Stimulated activated naive CD8-positive, alpha-beta T cell treated with anti-CD3 and anti-CD28 coated beads, Interleukin-15, amount 100 ng/mL, for 72 hours (primary cell): ENCODE data around the gene LRRTM3.

Source experiments
- ATAC-seq: fragments of 150-1000 bp; cut with Tn5 transposase; 2 replicates; pipeline ENCODE4 v1.10.0; 2021; ENCODE audit warnings: mild to moderate bottlenecking, moderate library complexity
- DNase-seq, 2 donors: peaks; one replicate each; pipeline ENCODE4 v3.0.0; 2021 to 2022
- H3K27ac Mint-ChIP-seq, 2 donors: one replicate each; pipeline ENCODE4 v1.8.0; 2022; ENCODE audit warnings: mild to moderate bottlenecking in 2 of 2, mixed read lengths in 2 of 2, moderate library complexity in 2 of 2
- H3K27me3 Mint-ChIP-seq: one replicate; pipeline ENCODE4 v1.8.0; 2022; ENCODE audit warnings: mixed read lengths
- H3K4me1 Mint-ChIP-seq: one replicate; pipeline ENCODE4 v1.8.0; 2022; ENCODE audit warnings: mild to moderate bottlenecking, mixed read lengths
- H3K4me3 Mint-ChIP-seq, 2 donors: one replicate each; pipeline ENCODE4 v1.8.0; 2022; ENCODE audit warnings: mild to moderate bottlenecking in 2 of 2, mixed read lengths in 2 of 2, moderate library complexity in 1 of 2
- H3K9me3 Mint-ChIP-seq, 2 donors: one replicate each; pipeline ENCODE4 v1.8.0; 2022; ENCODE audit warnings: mixed read lengths in 2 of 2

LRRTM3 gene

GRCh38 chr10:66925896-66926715 is at the start of gene LRRTM3:
Gene LRRTM3 (plus strand): TSS chr10:66926036.
- Mint-ChIP-seq H3K4me1 (no peaks in the 10 kb centered on the region), H3K9me3 (peaks cover 0 to 5% of the 10 kb centered on the region in 2 donors), H3K27ac (no peak within 1 kb of the TSS), H3K4me3 (no peak within 1 kb of the TSS), H3K27me3 (peaks cover 32% of the 10 kb centered on the region)
- peak; percentile 9 to 10 for DNase-seq
- ATAC-seq = peak; percentile 96

- ATAC-seq (no peak), DNase-seq (no peak)
- Mint-ChIP-seq H3K4me3 (no peak overlapping the region), H3K4me1 (no peaks in the 10 kb centered on the region), H3K27ac (no peak overlapping the region), H3K27me3 (no peaks in the 10 kb centered on the region), H3K9me3 (no peaks in the 10 kb centered on the region)
These were observed 48.5 kb upstream of the LRRTM3 start for GRCh38 chr10:66877361-66877760.

GRCh38 chr10:66880292-66880691 is 45.5 kb upstream of the LRRTM3 start:
- Mint-ChIP-seq H3K9me3 (no peaks in the 10 kb centered on the region), H3K4me3 (no peak overlapping the region), H3K4me1 (no peaks in the 10 kb centered on the region), H3K27me3 (no peaks in the 10 kb centered on the region), H3K27ac (no peak overlapping the region)
- ATAC-seq = no peak
- DNase-seq = no peak

- no peak overlapping the region for H3K27ac Mint-ChIP-seq
- H3K4me3 Mint-ChIP-seq = no peak overlapping the region
- H3K27me3 Mint-ChIP-seq = no peaks in the 10 kb centered on the region
- no peaks in the 10 kb centered on the region for H3K4me1 Mint-ChIP-seq
- H3K9me3 Mint-ChIP-seq = no peaks in the 10 kb centered on the region
- no peak for DNase-seq
- ATAC-seq = no peak
These were observed 45.0 kb upstream of the LRRTM3 start for GRCh38 chr10:66880826-66881225.

GRCh38 chr10:66881814-66882213 is 44.0 kb upstream of the LRRTM3 start:
- H3K27me3 Mint-ChIP-seq = no peaks in the 10 kb centered on the region
- H3K4me1 Mint-ChIP-seq = no peaks in the 10 kb centered on the region

GRCh38 chr10:66882271-66882670 is 43.6 kb upstream of the LRRTM3 start:
- H3K27me3 Mint-ChIP-seq = no peaks in the 10 kb centered on the region
- H3K27ac Mint-ChIP-seq = no peak overlapping the region
- no peak overlapping the region for H3K4me3 Mint-ChIP-seq
- ATAC-seq (no peak), DNase-seq (no peak)
- H3K9me3 Mint-ChIP-seq = no peaks in the 10 kb centered on the region
- H3K4me1 Mint-ChIP-seq = no peaks in the 10 kb centered on the region

More at GRCh38 chr10:66881814-66882213, 44.0 kb upstream of the LRRTM3 start:
- Mint-ChIP-seq H3K4me3 (no peak overlapping the region), H3K9me3 (no peaks in the 10 kb centered on the region), H3K27ac (no peak overlapping the region)
- no peak for DNase-seq
- no peak for ATAC-seq

- Mint-ChIP-seq H3K27me3 (no peaks in the 10 kb centered on the region), H3K4me1 (no peaks in the 10 kb centered on the region), H3K27ac (no peak overlapping the region), H3K4me3 (no peak overlapping the region), H3K9me3 (peaks cover 0 to 6% of the 10 kb centered on the region in 2 donors)
- DNase-seq (no peak), ATAC-seq (no peak)
These were observed 39.0 kb upstream of the LRRTM3 start for GRCh38 chr10:66886848-66887247.

GRCh38 chr10:66888237-66888636 is 37.6 kb upstream of the LRRTM3 start:
- Mint-ChIP-seq H3K27me3 (no peaks in the 10 kb centered on the region), H3K4me3 (no peak overlapping the region), H3K27ac (no peak overlapping the region), H3K9me3 (peaks cover 0 to 6% of the 10 kb centered on the region in 2 donors), H3K4me1 (no peaks in the 10 kb centered on the region)
- DNase-seq = no peak
- ATAC-seq = no peak

GRCh38 chr10:66892871-66893270 is 33.0 kb upstream of the LRRTM3 start:
- ATAC-seq = no peak
- Mint-ChIP-seq H3K27me3 (no peaks in the 10 kb centered on the region), H3K4me3 (no peak overlapping the region), H3K27ac (no peak overlapping the region), H3K4me1 (no peaks in the 10 kb centered on the region), H3K9me3 (peaks cover 2 to 8% of the 10 kb centered on the region in 2 donors)
- no peak for DNase-seq

- no peak for ATAC-seq
- no peaks in the 10 kb centered on the region for H3K27me3 Mint-ChIP-seq
These were observed 15.2 kb upstream of the LRRTM3 start for GRCh38 chr10:66910671-66911070.

GRCh38 chr10:66916030-66916429 is 9.8 kb upstream of the LRRTM3 start:
- H3K9me3 Mint-ChIP-seq = peaks cover 0 to 2% of the 10 kb centered on the region in 2 donors
- no peaks in the 10 kb centered on the region for H3K27me3 Mint-ChIP-seq
- ATAC-seq (no peak), DNase-seq (no peak)
- H3K4me1 Mint-ChIP-seq = no peaks in the 10 kb centered on the region
- no peak overlapping the region for H3K27ac Mint-ChIP-seq
- no peak overlapping the region for H3K4me3 Mint-ChIP-seq

More at GRCh38 chr10:66910671-66911070, 15.2 kb upstream of the LRRTM3 start:
- H3K9me3 Mint-ChIP-seq = no peaks in the 10 kb centered on the region
- H3K4me1 Mint-ChIP-seq = no peaks in the 10 kb centered on the region
- no peak overlapping the region for H3K27ac Mint-ChIP-seq
- no peak overlapping the region for H3K4me3 Mint-ChIP-seq
- no peak for DNase-seq

GRCh38 chr10:66917104-66917503 is 8.7 kb upstream of the LRRTM3 start:
- H3K4me3 Mint-ChIP-seq = no peak overlapping the region
- no peak for ATAC-seq
- no peak overlapping the region for H3K27ac Mint-ChIP-seq

GRCh38 chr10:66919248-66919647 is 6.6 kb upstream of the LRRTM3 start:
- DNase-seq = no peak
- H3K27me3 Mint-ChIP-seq = no peaks in the 10 kb centered on the region
- no peak overlapping the region for H3K27ac Mint-ChIP-seq
- peaks cover 0 to 7% of the 10 kb centered on the region in 2 donors for H3K9me3 Mint-ChIP-seq
- no peaks in the 10 kb centered on the region for H3K4me1 Mint-ChIP-seq
- no peak overlapping the region for H3K4me3 Mint-ChIP-seq
- ATAC-seq = no peak

More at GRCh38 chr10:66917104-66917503, 8.7 kb upstream of the LRRTM3 start:
- Mint-ChIP-seq H3K4me1 (no peaks in the 10 kb centered on the region), H3K27me3 (no peaks in the 10 kb centered on the region), H3K9me3 (peaks cover 0 to 7% of the 10 kb centered on the region in 2 donors)
- DNase-seq = no peak

GRCh38 chr10:66924674-66925345 is 1.0 kb upstream of the LRRTM3 start:
- ATAC-seq (no peak), DNase-seq (no peak)
- H3K27ac Mint-ChIP-seq = no peak overlapping the region
- peaks cover 0 to 7% of the 10 kb centered on the region in 2 donors for H3K9me3 Mint-ChIP-seq
- peaks cover 32% of the 10 kb centered on the region for H3K27me3 Mint-ChIP-seq
- H3K4me3 Mint-ChIP-seq = no peak overlapping the region
- no peaks in the 10 kb centered on the region for H3K4me1 Mint-ChIP-seq

GRCh38 chr10:66925373-66925772 is 463 bp upstream of the LRRTM3 start:
- Mint-ChIP-seq H3K27me3 (peaks cover 32% of the 10 kb centered on the region), H3K4me3 (no peak overlapping the region), H3K9me3 (peaks cover 0 to 7% of the 10 kb centered on the region in 2 donors), H3K4me1 (no peaks in the 10 kb centered on the region), H3K27ac (no peak overlapping the region)
- DNase-seq (no peak), ATAC-seq (no peak)

GRCh38 chr10:66926841-66927240 is 1.0 kb downstream of the LRRTM3 start:
- Mint-ChIP-seq H3K4me3 (no peak overlapping the region), H3K27ac (no peak overlapping the region), H3K27me3 (peaks cover 32% of the 10 kb centered on the region), H3K9me3 (no peaks in the 10 kb centered on the region), H3K4me1 (no peaks in the 10 kb centered on the region)
- DNase-seq (no peak), ATAC-seq (no peak)
